ENCODE measurements around the gene ADAD2.
A peak's percentile ranks its signal among the peaks of the same experiment; 100 is the strongest.

GRCh38 chr16:84186685-84187437 lies 4.1 kb upstream of the ADAD2 start, which contains the start of gene TAF1C:
- no peak for TF ChIP-seq TSHZ1 (tag by site-specific recombination; IDR thresholded peaks at IDR 0.05; ENCODE audit: borderline replicate concordance)
- TF ChIP-seq CTCF (tag by site-specific recombination; IDR thresholded peaks at IDR 0.05): peak; percentile 94

Measured in HEK293 (cell line).